Measurements from ENCODE around the gene CST9. TPM values are rescaled to one million over a fixed set of nuclear protein-coding genes. Genes with fewer than 3 reads are reported as not detected.

The CST9 gene
- total RNA-seq, 1 experiment from 2014 or later = not detected

DNA sequence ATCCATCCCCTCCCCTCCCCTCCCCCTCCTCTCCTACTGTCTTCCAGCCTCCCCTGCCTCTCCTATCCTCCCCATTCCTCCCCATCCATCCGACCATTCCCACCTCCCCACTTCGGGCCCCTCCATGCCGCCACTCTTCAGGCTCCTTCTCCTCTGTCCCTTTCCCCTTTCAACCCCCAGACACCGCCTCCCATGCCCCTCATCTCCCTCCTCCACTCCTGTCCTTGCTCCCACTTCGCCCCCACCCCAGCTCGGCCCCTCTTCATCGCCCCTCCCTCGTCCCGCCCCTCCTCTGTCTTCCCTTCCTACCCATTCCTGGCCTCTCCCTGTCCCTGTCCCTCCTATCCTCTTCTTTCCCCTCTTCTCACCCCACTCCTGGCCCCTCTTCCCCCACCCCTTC is 32.6 kb upstream of the CST9 start:
- Histone ChIP-seq H3K4me2 (ENCODE audit: insufficient read depth, insufficient read length, low read length) (no peak overlapping the region), H2BK12ac (ENCODE audit: insufficient read length, low read depth, low read length) (no peak overlapping the region), H2BK20ac (ENCODE audit: low read depth, low read length, poor library complexity, severe bottlenecking) (no peak overlapping the region), H4K20me1 (ENCODE audit: control insufficient read depth, insufficient read depth, insufficient read length) (no peaks in the 10 kb centered on the region), H2BK5ac (ENCODE audit: insufficient read length, low read length) (no peak overlapping the region), H3K9me3 (ENCODE audit: control insufficient read depth, low read depth, low read length) (no peaks in the 10 kb centered on the region), H3T11ph (ENCODE audit: low read length) (no peak overlapping the region), H3K14ac (ENCODE audit: insufficient read depth, low read length) (no peak overlapping the region), H3K56ac (ENCODE audit: insufficient read length, low read depth, low read length) (no peak overlapping the region), H2AK5ac (ENCODE audit: insufficient read length, low read length) (no peak overlapping the region), H3K79me2 (ENCODE audit: insufficient read depth, low read length) (no peaks in the 10 kb centered on the region), H3K27ac (ENCODE audit: insufficient read length, low read depth, low read length) (no peak overlapping the region), H2BK15ac (ENCODE audit: low read depth, low read length) (no peak overlapping the region), H4K5ac (ENCODE audit: insufficient read length, low read depth, low read length) (no peak overlapping the region), H2BK120ac (ENCODE audit: low read depth, low read length, poor library complexity, severe bottlenecking) (no peak overlapping the region), H2AFZ (ENCODE audit: low read length) (no peak overlapping the region), H3K9ac (ENCODE audit: extremely low read depth, insufficient read length, low read length) (no peak overlapping the region), H3K79me1 (ENCODE audit: insufficient read depth, low read depth, low read length, poor library complexity, severe bottlenecking) (no peaks in the 10 kb centered on the region), H3K23me2 (ENCODE audit: insufficient read length, low read depth, low read length, poor library complexity, severe bottlenecking) (peaks cover 6% of the 10 kb centered on the region), H3K4ac (ENCODE audit: low read depth, low read length) (no peak overlapping the region), H3K27me3 (ENCODE audit: insufficient read depth, low read length) (no peaks in the 10 kb centered on the region), H3K4me1 (ENCODE audit: insufficient read depth, low read length) (peaks cover 6% of the 10 kb centered on the region; the same call in 1 of the 2 replicates), H3K18ac (ENCODE audit: insufficient read length, low read depth, low read length) (no peak overlapping the region), H3K23ac (ENCODE audit: insufficient read length, low read depth, low read length) (no peak overlapping the region), H4K91ac (ENCODE audit: insufficient read length, low read depth, low read length) (no peak overlapping the region), H4K8ac (replicated peaks; ENCODE audit: insufficient read length, low read depth, low read length) (no peak overlapping the region)
- H3K9me3 Mint-ChIP-seq = no peaks in the 10 kb centered on the region; a peak in 1 of 5 replicates
- peaks cover 29 to 33% of the 10 kb centered on the region in 2 experiments for H3K4me1 Mint-ChIP-seq
- no peak overlapping the region for H3K27ac Mint-ChIP-seq
- peaks cover 0 to 9% (median 2%) of the 10 kb centered on the region in 3 experiments; a peak in 5 of 7 replicates for H3K36me3 Mint-ChIP-seq (ENCODE audit: insufficient read depth in 1 of 3, low read depth in 3 of 3)
- peaks cover 14% of the 10 kb centered on the region for H3K27me3 Mint-ChIP-seq (ENCODE audit: low read depth)
- no CpG with 5 or more reads among the region's 9 CpGs for WGBS (ENCODE audit: extremely low coverage, insufficient read length, low lambda C conversion rate)
- TF ChIP-seq, protein P1, sequence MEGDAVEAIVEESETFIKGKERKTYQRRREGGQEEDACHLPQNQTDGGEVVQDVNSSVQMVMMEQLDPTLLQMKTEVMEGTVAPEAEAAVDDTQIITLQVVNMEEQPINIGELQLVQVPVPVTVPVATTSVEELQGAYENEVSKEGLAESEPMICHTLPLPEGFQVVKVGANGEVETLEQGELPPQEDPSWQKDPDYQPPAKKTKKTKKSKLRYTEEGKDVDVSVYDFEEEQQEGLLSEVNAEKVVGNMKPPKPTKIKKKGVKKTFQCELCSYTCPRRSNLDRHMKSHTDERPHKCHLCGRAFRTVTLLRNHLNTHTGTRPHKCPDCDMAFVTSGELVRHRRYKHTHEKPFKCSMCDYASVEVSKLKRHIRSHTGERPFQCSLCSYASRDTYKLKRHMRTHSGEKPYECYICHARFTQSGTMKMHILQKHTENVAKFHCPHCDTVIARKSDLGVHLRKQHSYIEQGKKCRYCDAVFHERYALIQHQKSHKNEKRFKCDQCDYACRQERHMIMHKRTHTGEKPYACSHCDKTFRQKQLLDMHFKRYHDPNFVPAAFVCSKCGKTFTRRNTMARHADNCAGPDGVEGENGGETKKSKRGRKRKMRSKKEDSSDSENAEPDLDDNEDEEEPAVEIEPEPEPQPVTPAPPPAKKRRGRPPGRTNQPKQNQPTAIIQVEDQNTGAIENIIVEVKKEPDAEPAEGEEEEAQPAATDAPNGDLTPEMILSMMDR (conservative IDR thresholded peaks at IDR 0.05) = no peak
- no peak for DNase-seq
- H3K4me3 Mint-ChIP-seq = peak overlapping the region; percentile 15 to 35; a peak in 2 of 5 replicates
